ENCODE results near the gene PTPN4. TPM values are rescaled to one million over a fixed set of nuclear protein-coding genes. Genes with fewer than 3 reads are reported as not detected.
A peak's percentile ranks its signal among the peaks of the same experiment; 100 is the strongest.

The PTPN4 gene
- total and polyA plus RNA-seq, 7 donors, result 2.1 to 35.4 (median 17.3) TPM

DNA sequence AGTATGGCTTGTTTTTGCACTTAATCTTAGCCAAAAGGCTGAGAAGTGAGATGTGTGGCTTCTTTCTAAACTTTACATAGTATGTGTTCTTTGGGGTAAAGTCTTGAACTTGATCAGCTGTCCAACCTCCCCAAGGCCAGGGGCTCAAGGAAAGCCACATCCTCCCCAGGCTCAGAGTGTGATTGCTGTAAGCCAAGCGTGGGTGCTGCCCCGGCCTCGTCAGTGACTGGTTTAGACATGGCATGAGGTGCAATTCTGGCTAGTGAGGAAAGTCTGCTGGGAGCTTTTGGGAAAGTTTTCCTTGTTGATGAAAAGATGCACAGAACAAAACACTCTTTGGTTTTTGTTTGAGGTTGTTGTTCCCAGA is 40.5 kb upstream of the PTPN4 start:
- no peaks in the 10 kb centered on the region for H3K36me3 ChIP-seq (ENCODE audit: insufficient read depth in 1 of 2, low read depth in 1 of 2)
- H3K4me3 ChIP-seq, result no peak overlapping the region
- no peaks in the 10 kb centered on the region for H3K9me3 ChIP-seq
- intact Hi-C loops (cut with DNase I), result no loop called here
- H3K27me3 ChIP-seq (ENCODE audit: insufficient read depth in 3 of 3, low read length in 2 of 3), result no peaks in the 10 kb centered on the region
- WGBS, 3 donors, result 90 to 91% (median 91%) methylated on average over 3 of the region's 3 CpGs
- H3K4me1 ChIP-seq, result peaks cover 35% of the 10 kb centered on the region
- no peak for ATAC-seq
- TF ChIP-seq, protein P1, sequence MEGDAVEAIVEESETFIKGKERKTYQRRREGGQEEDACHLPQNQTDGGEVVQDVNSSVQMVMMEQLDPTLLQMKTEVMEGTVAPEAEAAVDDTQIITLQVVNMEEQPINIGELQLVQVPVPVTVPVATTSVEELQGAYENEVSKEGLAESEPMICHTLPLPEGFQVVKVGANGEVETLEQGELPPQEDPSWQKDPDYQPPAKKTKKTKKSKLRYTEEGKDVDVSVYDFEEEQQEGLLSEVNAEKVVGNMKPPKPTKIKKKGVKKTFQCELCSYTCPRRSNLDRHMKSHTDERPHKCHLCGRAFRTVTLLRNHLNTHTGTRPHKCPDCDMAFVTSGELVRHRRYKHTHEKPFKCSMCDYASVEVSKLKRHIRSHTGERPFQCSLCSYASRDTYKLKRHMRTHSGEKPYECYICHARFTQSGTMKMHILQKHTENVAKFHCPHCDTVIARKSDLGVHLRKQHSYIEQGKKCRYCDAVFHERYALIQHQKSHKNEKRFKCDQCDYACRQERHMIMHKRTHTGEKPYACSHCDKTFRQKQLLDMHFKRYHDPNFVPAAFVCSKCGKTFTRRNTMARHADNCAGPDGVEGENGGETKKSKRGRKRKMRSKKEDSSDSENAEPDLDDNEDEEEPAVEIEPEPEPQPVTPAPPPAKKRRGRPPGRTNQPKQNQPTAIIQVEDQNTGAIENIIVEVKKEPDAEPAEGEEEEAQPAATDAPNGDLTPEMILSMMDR (IDR thresholded peaks at IDR 0.05), result no peak
- DNase-seq, result no peak
- no peak overlapping the region for H3K27ac ChIP-seq

DNA sequence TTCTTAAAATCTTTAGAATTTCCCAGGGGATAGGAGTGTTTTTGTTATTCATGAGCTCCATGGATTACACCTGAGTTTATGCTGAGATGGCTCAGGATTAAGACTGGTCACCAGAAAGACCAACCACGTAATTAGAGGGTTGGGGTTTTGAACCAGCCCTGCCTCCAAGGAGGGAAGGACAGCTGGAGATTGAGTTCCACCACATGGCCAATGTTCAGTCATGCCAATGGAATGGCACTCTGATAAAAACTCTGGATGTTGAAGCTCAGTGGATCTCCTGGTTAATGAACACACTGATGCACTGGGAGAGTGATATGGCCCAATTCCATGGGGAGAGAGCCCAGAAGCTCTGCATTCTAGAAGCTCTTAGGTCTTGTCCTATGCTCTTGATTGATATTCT is 38.7 kb upstream of the PTPN4 start:
- no peak for DNase-seq
- 34 to 67% (median 48%) methylated on average over 1 of the region's 1 CpG for WGBS, 3 donors
- no peaks in the 10 kb centered on the region for H3K36me3 ChIP-seq (ENCODE audit: insufficient read depth in 1 of 2, low read depth in 1 of 2)
- ATAC-seq, result peak; percentile 61 to 69 (median 62)
- H3K9me3 ChIP-seq, result no peaks in the 10 kb centered on the region
- H3K4me1 ChIP-seq, result peaks cover 24% of the 10 kb centered on the region
- peak overlapping the region; percentile 67 for H3K27ac ChIP-seq
- no peaks in the 10 kb centered on the region for H3K27me3 ChIP-seq (ENCODE audit: insufficient read depth in 3 of 3, low read length in 2 of 3)
- TF ChIP-seq, protein P1 (IDR thresholded peaks at IDR 0.05), result no peak
- no peak overlapping the region for H3K4me3 ChIP-seq
- intact Hi-C loops (cut with DNase I), result no loop called here

DNA sequence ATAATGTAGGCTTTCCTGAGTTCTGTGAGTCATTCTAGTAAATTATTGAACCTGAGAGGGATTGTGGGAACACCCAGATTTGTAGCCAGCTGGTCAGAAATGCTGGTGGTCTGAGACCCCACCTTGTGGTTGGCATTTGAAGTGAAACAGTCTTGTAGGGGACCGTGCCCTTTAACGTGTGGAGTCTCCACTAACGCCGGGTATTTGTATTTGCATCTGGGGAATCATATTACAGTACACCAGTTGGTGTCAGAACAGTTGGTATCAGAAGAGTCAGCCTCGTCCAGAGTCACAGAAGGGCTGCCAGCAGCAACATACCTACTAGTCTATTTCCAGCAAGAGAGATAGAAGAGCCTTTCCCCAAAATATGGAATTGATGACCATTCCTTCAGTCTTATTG is 38.3 kb upstream of the PTPN4 start:
- Histone ChIP-seq H3K4me1 (peaks cover 20% of the 10 kb centered on the region), H3K27me3 (ENCODE audit: insufficient read depth in 3 of 3, low read length in 2 of 3) (no peaks in the 10 kb centered on the region), H3K27ac (peak overlapping the region; percentile 67), H3K36me3 (ENCODE audit: insufficient read depth in 1 of 2, low read depth in 1 of 2) (no peaks in the 10 kb centered on the region), H3K4me3 (no peak overlapping the region), H3K9me3 (no peaks in the 10 kb centered on the region)
- DNase-seq (no peak), ATAC-seq (peak; percentile 93 to 96 (median 96))
- intact Hi-C loops (cut with DNase I), result no loop called here
- TF ChIP-seq, protein P1 (IDR thresholded peaks at IDR 0.05), result peak; percentile 16
- 25 to 36% (median 29%) methylated on average over 5 of the region's 5 CpGs for WGBS, 3 donors

DNA sequence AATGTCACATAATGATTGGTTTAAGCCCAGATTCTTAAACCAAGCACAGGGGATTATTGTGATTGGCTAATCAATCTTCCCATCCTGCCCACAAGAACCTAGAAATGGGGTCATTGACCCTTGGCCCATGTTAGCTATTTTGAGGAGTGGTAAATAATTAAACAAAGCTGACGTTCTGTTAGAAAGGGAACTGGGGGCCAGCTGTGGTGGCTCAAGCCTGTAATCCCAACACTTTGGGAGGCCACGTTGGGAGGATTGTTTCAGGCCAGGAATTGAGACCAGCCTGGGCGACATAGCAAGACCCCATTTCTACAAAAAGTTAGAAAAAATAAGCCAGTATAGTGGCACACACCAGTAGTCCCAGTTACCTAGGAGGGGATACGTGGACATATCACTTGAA is 37.8 kb upstream of the PTPN4 start:
- H3K4me1 ChIP-seq, result peaks cover 19% of the 10 kb centered on the region
- H3K9me3 ChIP-seq, result no peaks in the 10 kb centered on the region
- no peak for DNase-seq
- no peak for ATAC-seq
- H3K4me3 ChIP-seq, result no peak overlapping the region
- TF ChIP-seq, protein P1 (IDR thresholded peaks at IDR 0.05), result no peak
- intact Hi-C loops (cut with DNase I), result no loop called here
- 61 to 69% (median 68%) methylated on average over 4 of the region's 4 CpGs for WGBS, 3 donors
- peak overlapping the region; percentile 67 for H3K27ac ChIP-seq
- no peaks in the 10 kb centered on the region for H3K27me3 ChIP-seq (ENCODE audit: insufficient read depth in 3 of 3, low read length in 2 of 3)
- H3K36me3 ChIP-seq (ENCODE audit: insufficient read depth in 1 of 2, low read depth in 1 of 2), result no peaks in the 10 kb centered on the region

DNA sequence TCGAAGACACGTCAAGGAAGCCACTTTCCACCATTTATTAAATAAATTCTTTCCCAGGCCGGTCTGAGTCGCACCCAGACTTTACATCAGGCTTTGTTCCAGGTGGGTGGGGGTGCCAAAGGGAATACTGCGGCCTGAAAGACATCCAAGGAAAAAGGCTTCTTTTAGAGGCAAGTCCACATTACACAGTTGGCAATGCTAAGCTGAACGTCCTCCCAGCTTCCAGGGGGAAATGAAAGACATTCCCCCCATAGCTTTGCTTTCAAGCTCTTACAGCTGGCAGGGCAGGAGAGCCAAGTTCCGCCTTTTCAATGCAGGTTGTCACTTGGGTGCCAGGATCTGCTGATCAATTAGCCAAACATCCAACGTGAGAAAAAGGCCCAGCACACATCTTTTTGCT is 36.5 kb upstream of the PTPN4 start:
- WGBS, 3 donors, result 31 to 44% (median 31%) methylated on average over 8 of the region's 8 CpGs

More for the DNA sequence above, 36.5 kb upstream of the PTPN4 start:
- intact Hi-C loops (cut with DNase I), result no loop called here
- no peak for DNase-seq
- Histone ChIP-seq H3K27ac (peak overlapping the region; percentile 67), H3K27me3 (ENCODE audit: insufficient read depth in 3 of 3, low read length in 2 of 3) (no peaks in the 10 kb centered on the region), H3K9me3 (no peaks in the 10 kb centered on the region), H3K4me3 (no peak overlapping the region), H3K4me1 (peaks cover 19% of the 10 kb centered on the region), H3K36me3 (ENCODE audit: insufficient read depth in 1 of 2, low read depth in 1 of 2) (no peaks in the 10 kb centered on the region)
- no peak for ATAC-seq
- TF ChIP-seq, protein P1 (IDR thresholded peaks at IDR 0.05), result no peak
